ENCODE results near the gene PRMT3.

PRMT3 gene

GRCh38 chr11:20453657-20454316 is 66.3 kb downstream of the PRMT3 start:
- Mint-ChIP-seq H3K27ac (no peak overlapping the region), H3K36me3 (ENCODE audit: low read depth) (no peaks in the 10 kb centered on the region), H3K9me3 (no peaks in the 10 kb centered on the region), H3K27me3 (ENCODE audit: low read depth) (no peaks in the 10 kb centered on the region), H3K4me1 (no peaks in the 10 kb centered on the region), H3K4me3 (no peak overlapping the region)
- no peak for TF ChIP-seq CTCF (IDR thresholded peaks at IDR 0.05; ENCODE audit: unreplicated experiment in 3 of 3)

- no peaks in the 10 kb centered on the region for H3K9me3 Mint-ChIP-seq
- peaks cover under 1% of the 10 kb centered on the region for H3K36me3 Mint-ChIP-seq (ENCODE audit: low read depth)
- H3K4me3 Mint-ChIP-seq, result no peak overlapping the region
- no peaks in the 10 kb centered on the region for H3K27me3 Mint-ChIP-seq (ENCODE audit: low read depth)
- H3K27ac Mint-ChIP-seq, result no peak overlapping the region
- no peaks in the 10 kb centered on the region for H3K4me1 Mint-ChIP-seq
- TF ChIP-seq CTCF (IDR thresholded peaks at IDR 0.05; ENCODE audit: unreplicated experiment in 3 of 3), result no peak
Observed at GRCh38 chr11:20457001-20457799, 69.7 kb downstream of the PRMT3 start.

DNA sequence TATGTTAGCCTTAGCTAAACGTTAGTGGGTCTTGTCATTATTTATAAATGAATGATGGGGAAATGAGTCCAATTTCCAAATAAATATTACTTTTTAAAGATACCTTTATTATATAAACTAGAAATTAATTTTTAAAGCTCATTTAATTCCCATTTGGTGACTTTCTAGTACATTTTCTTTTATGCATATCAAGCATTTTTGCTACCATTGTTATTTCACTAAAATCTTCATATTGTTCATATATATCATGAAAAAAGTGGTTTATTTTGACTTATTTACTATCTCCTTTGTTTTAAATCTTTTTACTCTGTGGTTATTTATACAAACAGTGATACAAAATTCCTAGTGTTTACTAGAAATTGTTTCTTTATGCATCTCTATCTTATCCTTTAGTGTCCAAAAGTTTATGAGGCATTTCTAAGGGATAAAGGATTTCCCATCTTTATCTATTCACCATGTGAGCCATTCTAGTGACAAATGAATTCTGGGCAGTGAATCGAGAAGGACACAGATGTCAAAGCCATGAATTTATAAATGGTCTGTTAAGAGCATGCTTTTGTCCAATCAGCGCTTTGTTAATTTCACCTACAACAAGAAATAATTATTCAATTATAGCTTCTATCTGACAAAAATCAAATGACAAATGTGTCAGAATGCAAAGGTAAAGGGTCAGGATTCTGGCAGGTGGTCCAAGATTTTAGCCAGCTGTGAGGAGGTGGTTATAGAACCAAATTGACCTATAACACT is 70.6 kb downstream of the PRMT3 start:
- Mint-ChIP-seq H3K4me3 (no peak overlapping the region), H3K4me1 (no peaks in the 10 kb centered on the region), H3K27me3 (ENCODE audit: low read depth) (no peaks in the 10 kb centered on the region)

DNA sequence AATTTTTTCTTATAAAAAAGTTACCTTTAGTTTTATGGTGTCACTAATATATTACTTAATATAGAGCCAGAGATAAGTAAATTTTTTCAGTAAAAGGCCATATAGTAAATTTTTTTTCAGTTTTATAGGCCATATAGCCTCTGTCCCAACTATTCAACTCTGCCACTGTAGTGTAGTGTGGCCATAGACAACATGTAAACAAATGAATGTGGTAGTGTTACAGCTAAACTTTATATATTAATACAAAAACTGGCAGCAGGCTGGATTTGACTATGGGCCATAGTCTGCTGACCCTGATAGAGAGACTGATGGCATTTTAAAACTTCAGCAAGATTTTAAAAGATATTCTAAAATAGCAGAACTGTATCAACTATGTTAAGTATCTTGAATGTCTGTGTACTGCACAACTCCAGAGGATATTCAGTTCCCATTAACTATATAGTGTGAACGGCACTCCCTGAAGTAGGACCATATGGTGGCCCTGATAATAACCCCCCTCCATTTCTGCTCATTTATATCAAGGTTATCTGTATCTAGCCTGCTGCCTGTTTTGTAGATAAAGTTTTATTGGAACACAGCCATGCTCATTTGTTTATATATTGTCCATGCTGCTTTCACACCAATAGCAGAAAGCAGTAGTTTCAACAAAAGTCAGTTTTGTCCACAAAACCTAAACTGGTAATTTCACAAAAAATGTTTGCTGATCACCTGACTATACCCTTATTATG is 71.6 kb downstream of the PRMT3 start:
- Mint-ChIP-seq H3K36me3 (ENCODE audit: low read depth) (peaks cover 12% of the 10 kb centered on the region), H3K4me3 (no peak overlapping the region), H3K27me3 (ENCODE audit: low read depth) (no peaks in the 10 kb centered on the region), H3K9me3 (no peaks in the 10 kb centered on the region), H3K27ac (no peak overlapping the region), H3K4me1 (no peaks in the 10 kb centered on the region)
- TF ChIP-seq CTCF (IDR thresholded peaks at IDR 0.05; ENCODE audit: unreplicated experiment in 3 of 3), result no peak

More for the DNA sequence above, 70.6 kb downstream of the PRMT3 start:
- Mint-ChIP-seq H3K36me3 (ENCODE audit: low read depth) (peaks cover 8% of the 10 kb centered on the region), H3K9me3 (no peaks in the 10 kb centered on the region), H3K27ac (no peak overlapping the region)
- no peak for TF ChIP-seq CTCF (IDR thresholded peaks at IDR 0.05; ENCODE audit: unreplicated experiment in 3 of 3)

DNA sequence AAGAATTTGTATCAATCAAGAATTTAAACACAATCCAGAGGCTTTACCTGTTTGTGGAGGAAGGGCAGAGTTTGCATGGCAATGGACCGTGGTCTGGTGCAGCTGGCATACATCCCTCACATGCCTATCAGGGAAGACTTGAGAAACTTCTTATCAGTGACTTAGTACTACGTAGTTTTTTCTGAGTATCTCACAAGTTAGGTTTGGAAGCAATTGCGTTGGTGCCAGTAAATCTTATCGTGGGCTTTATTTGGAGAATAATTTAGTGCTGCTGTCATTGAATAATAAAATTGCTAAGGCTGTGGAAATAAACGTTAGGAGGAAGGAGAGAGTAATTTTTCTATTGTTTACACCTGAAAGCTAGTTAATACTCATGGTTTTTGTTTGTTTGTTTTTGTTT is 72.3 kb downstream of the PRMT3 start:
- Mint-ChIP-seq H3K36me3 (ENCODE audit: low read depth) (peaks cover 17% of the 10 kb centered on the region), H3K9me3 (no peaks in the 10 kb centered on the region), H3K4me1 (no peaks in the 10 kb centered on the region), H3K27ac (no peak overlapping the region), H3K27me3 (ENCODE audit: low read depth) (no peaks in the 10 kb centered on the region), H3K4me3 (no peak overlapping the region)
- no peak for TF ChIP-seq CTCF (IDR thresholded peaks at IDR 0.05; ENCODE audit: unreplicated experiment in 3 of 3)

Measured in nephron (organoid).